ENCODE results near the gene CYBA.

DNA sequence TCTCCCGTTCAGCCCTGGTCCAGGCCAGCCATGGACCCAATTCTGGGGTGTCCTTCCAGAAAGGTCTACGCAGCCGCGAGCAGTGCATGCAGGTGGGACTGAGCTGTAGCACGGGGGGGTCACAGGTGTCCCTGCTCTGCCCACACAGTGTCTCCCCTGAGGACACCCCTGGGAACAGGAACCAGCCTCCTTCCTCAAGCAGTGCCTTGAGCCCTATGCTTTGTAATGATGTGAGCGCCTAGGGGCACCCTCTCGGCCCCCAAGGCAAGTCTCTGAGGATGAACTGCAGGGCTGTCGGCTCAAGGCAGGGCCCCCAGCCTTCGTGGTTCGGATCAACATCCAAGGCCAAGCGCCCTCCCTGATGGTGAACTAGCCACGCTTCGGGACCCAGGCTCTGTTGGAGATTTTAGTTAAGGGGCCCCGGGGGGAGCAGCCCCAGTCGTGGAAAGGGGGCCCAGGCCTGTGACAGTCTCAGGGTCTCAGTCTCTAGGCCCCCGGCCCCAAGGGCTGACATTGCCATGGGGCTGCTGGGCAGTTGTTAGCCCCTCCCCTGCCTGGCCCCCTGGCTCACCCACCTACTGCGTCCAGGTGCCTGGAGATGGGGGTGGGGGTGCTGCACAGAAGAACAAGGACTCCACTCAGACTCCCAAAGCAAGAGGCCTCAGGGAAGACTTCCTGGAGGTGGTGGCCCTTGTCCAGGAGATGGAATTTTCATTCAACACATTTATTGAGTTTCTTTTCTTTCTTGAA is 10.2 kb downstream of the CYBA start:
- TF ChIP-seq, protein P1, sequence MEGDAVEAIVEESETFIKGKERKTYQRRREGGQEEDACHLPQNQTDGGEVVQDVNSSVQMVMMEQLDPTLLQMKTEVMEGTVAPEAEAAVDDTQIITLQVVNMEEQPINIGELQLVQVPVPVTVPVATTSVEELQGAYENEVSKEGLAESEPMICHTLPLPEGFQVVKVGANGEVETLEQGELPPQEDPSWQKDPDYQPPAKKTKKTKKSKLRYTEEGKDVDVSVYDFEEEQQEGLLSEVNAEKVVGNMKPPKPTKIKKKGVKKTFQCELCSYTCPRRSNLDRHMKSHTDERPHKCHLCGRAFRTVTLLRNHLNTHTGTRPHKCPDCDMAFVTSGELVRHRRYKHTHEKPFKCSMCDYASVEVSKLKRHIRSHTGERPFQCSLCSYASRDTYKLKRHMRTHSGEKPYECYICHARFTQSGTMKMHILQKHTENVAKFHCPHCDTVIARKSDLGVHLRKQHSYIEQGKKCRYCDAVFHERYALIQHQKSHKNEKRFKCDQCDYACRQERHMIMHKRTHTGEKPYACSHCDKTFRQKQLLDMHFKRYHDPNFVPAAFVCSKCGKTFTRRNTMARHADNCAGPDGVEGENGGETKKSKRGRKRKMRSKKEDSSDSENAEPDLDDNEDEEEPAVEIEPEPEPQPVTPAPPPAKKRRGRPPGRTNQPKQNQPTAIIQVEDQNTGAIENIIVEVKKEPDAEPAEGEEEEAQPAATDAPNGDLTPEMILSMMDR (optimal IDR thresholded peaks at IDR 0.05 in 1 of 3, IDR thresholded peaks at IDR 0.05 in 1 of 3, conservative IDR thresholded peaks at IDR 0.05 in 1 of 3; ENCODE audit: extremely low read depth in 1 of 3, insufficient read depth in 2 of 3, low read length in 3 of 3) = no peak
- no peak for TF ChIP-seq EZH2 (IDR thresholded peaks at IDR 0.05; ENCODE audit: low read length)
